ENCODE data around the gene SPTA1.

DNA sequence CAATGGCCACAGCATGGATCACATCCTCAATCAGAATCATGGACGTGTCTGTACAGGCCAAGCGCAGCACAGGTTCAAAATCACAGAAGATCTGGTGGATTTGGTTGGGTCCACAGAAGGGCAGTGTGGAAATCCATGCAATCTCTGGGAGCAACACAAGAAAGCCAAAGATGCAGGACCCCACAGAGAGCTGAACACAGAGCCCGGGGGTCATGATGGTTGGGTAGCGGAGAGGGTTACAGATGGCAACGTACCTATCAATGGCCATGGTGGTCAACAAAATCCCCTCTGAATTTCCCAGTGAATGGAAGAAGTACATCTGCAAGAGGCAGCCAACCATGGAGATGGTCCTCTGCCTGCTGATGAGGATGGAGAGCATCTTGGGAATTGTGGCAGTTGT is 37.9 kb upstream of the SPTA1 start:
- no peak for TF ChIP-seq GATA2 (IDR thresholded peaks at IDR 0.05; ENCODE audit: low read depth, low read length)
- TF ChIP-seq GATA3 (IDR thresholded peaks at IDR 0.05; ENCODE audit: low read depth, low read length) = no peak
